GM21390 (cell line): Measurements from ENCODE around the gene MBLAC2.
A peak's percentile ranks its signal among the peaks of the same experiment; 100 is the strongest.

Experiments used
- ATAC-seq: cut with Tn5 transposase; IDR thresholded peaks from one replicate; pipeline ENCODE4 v1.9.1; 2021; ENCODE audit not compliant: unreplicated experiment

MBLAC2 gene

DNA sequence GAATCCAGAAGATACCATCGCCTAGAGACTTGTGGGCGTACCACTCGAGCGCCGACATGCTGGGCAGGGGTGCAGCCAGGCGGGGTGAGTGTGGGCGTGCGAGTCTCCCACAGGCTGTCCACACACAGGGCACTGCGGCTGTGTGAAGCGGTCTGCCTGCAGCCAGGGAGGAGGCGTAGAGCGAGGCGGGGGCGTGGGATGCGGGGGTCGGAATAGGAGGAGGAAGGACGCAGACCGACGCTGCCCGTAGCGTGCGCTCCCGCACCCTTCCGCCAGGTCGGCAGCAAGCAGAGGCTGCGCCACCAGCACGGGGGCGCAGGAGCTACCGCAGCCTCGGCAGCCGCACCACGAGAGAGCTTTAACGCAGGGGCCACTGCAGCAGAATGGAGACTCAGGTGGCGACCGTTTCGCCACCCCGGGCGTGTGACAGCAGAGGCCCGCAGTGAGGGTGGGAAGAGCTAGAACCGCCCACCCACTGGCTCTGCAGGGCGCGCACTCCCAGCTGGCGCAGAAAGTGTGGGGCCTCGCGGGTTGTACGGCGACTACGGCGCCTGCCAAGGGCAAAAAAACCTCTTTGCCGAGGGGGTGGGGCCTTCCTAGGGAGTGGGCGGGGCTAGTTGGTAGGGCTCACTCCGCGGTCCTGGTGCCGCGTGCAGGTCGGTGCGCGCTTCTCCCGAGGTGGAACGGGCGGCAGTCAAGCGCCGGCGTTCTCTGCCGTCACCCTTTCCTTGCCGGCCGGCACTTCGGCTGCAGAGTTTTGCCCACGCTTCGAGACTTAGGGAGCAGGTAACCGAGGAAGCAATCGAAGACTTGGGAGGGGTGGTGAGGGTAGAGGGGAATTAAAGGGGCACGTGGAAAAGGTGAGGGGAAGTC is at the start of gene MBLAC2, which contains the start of gene POLR3G:
TSS of gene MBLAC2 (minus strand) at position 537 of the 873 bp plus-strand sequence. CDS start at position 58, 479 bp downstream.
TSS of gene POLR3G (plus strand) at position 630 of the 873 bp plus-strand sequence. CDS start 10,704 bp downstream, outside the sequence.
- peak; percentile 87 for ATAC-seq

DNA sequence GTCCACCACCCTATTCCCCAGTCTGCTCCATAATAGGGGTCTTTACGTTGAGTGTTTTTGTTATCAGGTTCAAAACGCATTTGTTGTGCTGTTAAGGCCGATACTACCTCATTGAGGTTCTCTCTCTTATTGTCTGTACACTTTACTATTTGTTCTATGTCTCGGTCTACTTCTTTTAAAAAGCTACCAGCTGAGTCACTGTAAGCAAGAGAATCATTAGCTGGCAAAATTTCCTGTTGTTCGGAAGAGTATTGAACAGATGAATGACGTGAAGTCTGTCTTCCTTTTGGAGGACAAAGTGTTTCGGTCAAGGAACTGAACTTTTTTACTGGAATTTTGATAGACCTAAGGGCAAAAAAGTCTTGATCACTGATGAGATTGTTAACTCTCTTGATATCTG is 44.5 kb upstream of the MBLAC2 start:
- ATAC-seq, result no peak

DNA sequence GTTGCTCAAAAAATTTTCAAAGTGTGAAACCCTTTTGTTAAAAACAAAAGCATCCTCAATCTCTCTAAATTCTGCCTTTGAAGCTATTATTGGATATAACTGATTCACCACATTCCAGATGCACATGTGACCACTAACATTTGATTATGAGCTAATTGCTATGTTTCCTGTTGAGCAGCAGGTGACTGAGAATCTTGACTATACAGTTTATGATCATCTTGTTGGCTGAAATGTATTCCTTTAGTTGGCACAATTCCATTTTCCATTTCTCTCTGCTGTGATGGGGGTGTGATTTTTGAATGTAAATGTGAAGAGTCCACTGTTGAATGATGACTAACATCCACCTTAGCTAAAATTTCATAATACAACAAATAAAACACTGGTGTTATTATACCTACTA is 44.1 kb upstream of the MBLAC2 start:
- ATAC-seq, result no peak

DNA sequence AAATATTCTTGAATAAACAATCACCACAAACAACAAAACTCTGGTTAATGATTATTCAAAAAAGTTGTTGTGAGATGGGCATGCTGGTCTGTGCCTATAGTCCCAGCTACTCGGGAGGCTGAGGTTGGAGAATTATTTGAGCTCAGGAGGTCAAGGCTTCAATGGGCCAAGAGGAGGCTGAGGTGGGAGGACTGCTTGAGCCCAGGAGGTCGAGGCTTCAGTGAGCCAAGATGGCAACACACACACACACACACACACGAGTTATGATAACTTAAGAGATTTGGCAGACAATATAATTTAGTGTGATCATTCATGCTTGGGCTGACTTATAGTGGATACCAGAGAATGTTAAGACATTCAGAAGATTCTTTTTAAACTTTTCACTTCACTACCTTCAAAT is 39.9 kb upstream of the MBLAC2 start:
- no peak for ATAC-seq

DNA sequence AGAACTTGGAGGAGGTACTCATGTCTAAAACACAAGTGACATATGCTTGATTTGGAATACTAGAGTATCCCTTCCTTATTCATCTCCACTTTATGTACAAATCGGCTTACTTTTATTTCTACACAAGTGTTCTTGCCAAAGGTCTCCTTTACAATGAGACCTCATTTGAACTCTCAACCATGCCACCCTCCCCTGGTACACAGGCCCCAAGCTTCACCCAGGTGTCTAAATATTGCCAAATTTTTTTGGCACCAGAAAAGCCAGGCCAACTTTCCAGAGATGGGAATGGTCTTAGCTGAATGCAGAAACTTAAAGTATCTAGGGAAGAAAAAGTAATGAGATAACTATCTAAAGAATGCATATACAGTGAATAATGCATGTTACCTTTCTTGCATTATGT is 35.9 kb upstream of the MBLAC2 start:
- ATAC-seq, result no peak

DNA sequence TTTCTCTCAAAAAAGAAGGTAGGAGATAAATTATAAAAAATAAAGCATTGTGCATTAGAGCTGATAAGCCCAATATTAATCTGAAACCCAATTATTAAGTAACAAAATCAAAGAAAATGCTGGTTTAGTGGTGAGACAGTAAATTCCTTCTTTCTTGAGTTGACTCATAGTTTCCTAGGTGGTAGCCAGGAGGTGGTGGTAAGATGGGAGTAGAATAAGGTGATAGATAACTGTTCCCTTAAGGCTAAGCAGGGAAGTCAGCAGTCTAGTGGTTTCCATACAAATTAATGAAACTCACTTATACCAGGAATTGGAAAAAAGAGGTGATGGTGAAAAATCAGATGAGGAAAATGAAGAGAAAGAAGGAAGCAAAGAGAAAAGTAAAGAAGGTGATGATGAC is 31.6 kb upstream of the MBLAC2 start:
- no peak for ATAC-seq

DNA sequence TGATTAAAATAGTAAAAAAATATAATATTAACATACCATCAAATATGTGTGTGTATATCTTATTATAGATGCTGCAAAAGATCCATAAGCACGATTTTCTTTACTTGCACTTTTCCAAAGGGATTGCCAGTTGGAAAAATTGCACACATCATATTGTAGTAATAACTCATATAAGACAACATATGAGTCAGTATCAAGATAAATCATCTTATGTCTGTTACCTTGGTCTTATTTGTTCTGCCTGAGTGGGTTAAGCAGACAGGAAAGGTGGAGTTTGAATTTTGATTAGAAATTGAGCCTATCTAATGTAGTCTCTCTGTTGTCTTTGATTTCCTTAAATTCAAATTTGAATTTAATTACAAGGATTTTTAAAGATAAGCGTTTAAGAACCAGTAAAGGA is 30.2 kb upstream of the MBLAC2 start:
- no peak for ATAC-seq

DNA sequence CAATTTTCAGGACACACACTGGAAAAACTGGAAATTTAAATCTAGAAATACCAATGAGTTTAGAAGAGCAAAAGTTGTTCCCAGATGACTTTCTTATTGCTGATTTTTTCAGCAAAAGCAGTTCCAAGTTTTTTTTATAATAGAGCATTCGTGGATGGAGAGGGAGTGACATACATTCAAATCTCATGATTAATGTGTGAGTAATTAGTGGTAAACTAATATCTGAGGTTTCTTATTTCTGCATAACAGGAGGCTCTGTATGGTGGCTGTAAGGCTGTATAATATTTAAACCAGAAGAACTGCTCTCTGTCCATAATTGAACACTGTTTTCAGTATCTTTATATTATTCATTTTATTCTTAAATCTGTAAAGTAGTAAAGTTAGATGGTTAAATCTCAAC is 29.0 kb upstream of the MBLAC2 start:
- no peak for ATAC-seq

DNA sequence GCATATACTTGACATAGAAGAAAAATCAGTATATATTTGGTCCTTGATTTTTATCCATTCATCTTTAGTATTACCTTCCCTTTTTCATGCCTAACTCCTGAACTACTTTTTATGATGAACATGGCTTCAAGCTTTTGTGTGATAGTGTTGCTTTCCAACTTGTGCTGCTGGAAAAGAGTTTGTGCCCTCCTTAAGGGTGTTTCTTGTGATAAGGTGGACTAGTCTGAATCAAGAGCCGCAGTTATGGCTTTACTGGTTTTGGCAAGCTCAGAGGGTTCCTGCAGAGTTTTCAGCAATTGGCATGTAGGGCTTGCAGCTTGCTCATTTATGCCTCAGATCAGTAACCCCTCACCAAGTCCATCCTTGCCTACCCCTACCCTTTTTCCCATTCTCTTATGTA is 20.6 kb upstream of the MBLAC2 start:
- ATAC-seq, result no peak

DNA sequence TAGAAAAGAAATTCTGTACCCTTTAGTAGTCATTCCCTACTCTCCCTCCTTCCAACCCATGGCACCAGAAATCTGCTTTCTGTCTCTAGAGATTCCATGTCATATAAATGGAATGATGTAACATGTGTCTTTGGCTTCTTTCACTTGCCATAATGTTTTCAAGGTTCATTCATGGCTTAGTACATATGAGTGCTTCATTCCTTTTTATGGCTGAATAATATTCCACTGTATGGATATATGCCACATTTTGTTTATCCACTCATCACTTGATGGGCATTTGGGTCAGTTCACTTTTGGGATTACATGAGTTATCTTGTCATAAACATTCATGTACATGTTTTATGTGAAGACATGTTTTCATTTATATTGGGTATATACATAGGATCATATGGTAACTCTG is 19.5 kb upstream of the MBLAC2 start:
- no peak for ATAC-seq

DNA sequence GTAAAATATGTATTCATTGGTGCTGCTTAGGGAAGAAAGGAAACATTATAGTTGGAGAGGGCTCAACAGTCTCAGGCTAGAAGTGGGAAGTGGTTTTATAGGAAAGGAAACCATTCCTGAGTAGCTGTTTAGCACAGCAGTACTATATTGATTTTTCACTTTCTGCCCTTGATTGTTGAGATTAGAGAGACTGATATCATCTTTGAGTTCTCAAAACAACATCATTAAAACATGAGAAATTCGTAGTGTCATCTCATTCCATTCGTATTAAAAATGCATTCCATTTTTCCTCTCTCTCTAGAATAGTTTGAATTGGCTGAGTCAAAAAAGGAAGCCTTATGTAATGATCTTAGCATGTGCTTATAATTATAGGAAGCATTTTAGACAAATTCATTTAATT is 14.2 kb upstream of the MBLAC2 start:
- ATAC-seq, result no peak

DNA sequence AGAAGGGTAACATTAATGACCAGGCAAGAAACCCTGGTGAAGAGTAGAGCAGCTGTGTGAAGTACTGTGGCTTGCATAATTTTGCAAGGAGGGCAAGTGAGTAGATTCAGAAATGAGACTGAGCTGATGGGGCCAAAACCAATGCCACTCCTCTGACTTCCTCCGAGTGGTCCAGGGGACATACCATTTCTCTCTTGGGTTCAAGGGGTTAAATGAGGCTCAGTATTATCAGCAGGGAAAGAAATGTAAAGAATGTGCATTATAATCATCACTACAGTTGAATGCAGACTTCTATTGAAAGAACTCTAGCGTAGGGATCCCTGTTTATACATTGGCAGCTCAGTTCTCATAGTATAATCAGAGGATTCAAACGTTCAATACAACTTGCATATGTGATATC is 10.0 kb upstream of the MBLAC2 start:
- ATAC-seq, result no peak

DNA sequence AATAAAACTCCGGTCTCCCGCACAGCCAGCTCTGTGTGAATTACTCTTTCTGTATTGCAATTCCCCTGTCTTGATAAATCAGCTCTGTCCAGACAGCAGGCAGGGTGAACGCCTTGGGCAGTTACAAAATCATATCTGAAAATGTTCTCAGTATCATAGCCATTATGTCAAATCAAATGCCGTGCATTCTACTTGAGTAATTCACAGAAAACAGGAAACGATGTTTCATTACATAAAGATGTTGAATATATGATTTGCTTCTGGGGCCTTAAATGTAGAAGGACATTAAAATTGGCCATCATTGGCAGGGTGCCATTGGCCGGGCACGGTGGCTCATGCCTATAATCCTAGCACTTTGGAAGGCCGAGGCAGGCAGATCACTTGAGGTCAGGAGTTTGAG is 8.6 kb upstream of the MBLAC2 start:
- ATAC-seq, result no peak

DNA sequence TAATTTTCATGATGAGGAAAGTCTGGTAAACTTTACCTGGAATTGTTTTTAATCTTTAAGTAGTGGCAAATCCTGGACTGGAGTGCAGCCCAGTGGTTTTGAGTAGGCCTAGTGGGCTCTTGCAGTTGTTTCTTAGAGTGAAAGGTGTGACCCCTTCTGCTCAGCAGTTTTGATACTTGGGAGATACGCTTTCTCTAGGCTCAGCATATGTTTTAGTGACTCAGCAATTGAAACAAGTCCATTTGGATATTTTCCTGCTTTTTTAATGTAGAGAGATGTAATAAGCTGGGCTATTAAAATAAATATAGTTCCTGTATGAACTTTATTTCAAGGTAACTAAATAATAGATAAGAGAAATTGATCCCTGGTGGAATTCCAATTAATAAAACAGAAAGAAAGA is 6.1 kb upstream of the MBLAC2 start:
- no peak for ATAC-seq

DNA sequence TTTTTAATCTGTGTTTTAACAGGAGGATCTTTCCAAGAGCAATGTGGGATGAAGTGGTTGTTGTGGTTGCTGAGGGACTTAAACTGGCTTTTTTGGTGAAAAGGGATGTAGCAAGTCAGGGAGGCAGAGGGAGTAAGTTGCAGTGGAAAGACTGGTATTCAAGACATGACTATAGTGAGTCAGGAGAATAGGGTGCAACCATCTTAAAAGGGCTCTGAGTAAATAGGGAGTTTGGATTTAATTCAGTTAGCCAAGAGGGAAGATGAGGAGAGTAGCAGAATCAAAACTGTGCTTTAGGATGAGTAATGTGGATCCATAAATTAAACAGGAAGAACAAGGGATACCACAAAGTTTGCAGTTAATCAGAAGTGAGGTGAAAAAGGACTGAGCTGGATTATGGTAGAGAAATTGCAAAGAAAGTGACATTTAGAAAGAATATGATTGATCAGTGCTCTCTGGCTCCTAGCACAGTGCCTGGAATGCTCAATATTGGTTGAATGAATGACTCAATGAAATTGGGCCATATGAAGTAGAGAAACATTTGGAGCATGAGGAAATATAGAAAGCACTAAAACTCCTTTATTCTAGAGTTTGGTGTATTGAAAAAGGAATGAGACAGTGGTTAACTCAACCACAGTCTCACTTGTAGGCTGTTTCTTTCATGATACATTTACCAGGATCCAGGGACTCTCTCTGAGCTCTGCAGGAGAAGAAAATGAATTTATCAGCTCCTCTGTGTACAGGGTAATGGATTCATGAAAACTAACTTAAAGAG is 5.2 kb upstream of the MBLAC2 start:
- ATAC-seq, result no peak

DNA sequence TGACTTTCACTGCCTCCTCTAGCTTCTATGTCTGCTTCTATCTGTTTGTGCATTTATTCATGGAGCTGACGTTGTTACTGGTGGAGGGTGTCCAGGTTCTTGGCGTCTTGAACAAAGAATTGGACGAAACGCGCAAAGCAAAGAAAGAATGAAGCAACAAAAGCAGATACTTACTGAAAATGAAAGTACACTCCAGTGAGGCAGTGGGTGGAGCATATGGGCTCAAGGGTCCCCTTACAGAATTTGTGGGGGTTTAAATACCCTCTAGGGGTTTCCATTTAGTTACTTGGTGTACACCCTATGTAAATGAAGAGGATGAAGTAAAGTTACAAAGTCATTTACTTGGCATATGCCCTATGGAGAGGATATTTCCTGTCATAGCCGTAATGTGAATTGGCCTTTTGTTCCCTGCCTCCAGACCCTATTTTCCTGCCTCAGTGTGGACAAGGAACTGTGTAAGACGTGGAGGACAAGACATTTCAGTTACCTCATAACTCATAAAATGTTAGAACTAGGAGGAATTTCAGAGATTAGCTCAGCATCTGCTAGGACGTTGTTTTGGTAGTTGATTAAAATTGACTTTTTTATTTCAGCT is 3.1 kb upstream of the MBLAC2 start:
- ATAC-seq, result no peak

DNA sequence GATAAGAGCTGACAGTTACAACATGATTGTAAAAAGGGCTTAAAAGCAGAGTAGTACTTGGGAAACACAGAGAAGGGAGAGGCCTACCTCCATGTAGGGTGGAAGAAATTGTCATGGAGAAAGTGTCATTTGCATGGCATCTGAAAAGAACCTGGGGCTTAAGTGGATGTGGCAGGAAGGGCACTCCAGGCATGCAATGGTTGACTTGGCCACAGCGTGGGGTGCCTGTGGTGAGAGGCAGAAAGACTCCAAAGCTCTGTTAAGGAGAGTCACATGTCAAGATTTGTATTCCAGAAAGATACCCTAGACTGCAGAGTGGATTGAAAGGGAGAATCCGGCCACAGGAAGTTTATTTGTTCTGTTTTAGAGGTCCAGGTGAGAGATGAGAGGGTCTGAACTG is 2.5 kb upstream of the MBLAC2 start:
- ATAC-seq, result no peak

DNA sequence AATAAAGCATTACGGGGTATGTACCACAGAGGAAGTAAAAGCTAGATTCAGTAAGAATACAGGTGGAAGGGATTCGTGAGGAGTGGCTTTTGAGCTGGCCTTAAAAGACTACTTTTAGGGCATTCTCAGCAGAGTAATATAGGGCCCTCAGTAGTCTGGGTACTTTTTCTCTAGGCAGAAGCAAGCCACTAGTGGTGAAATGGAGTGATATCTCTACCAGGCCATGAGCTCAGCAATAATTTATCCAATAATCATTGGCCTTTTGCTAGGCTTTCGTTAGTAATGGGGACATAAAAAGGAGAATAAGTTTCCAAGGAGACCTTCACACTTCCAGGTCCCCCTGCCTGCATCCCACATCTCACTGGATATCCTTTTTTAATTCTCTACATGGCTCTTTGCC is 1.8 kb upstream of the MBLAC2 start:
- no peak for ATAC-seq

DNA sequence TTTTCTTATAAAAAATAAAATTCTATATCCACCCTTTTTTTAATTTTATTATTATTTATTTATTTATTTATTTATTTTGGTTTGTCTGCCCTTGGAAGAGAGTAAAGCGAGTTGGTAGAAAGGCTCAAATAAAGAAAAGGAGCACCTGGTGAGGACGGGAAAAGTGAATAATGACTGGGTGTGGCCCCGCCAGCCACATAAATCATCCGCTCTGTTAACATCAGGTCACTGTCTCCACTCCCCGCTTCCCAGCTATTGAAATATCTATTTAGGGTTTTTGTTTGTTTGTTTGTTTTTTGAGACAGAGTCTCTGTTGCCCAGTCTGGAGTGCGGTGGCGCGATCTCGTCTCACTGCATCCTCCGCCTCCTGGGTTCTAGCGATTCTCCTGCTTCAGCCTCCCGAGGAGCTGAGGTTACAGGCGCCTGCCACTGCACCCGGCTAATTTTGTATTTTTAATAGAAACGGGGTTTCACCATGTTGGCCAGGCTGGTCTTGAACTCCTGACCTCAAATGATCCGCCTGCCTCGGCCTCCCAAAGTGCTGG is 937 bp upstream of the MBLAC2 start:
- ATAC-seq, result no peak

DNA sequence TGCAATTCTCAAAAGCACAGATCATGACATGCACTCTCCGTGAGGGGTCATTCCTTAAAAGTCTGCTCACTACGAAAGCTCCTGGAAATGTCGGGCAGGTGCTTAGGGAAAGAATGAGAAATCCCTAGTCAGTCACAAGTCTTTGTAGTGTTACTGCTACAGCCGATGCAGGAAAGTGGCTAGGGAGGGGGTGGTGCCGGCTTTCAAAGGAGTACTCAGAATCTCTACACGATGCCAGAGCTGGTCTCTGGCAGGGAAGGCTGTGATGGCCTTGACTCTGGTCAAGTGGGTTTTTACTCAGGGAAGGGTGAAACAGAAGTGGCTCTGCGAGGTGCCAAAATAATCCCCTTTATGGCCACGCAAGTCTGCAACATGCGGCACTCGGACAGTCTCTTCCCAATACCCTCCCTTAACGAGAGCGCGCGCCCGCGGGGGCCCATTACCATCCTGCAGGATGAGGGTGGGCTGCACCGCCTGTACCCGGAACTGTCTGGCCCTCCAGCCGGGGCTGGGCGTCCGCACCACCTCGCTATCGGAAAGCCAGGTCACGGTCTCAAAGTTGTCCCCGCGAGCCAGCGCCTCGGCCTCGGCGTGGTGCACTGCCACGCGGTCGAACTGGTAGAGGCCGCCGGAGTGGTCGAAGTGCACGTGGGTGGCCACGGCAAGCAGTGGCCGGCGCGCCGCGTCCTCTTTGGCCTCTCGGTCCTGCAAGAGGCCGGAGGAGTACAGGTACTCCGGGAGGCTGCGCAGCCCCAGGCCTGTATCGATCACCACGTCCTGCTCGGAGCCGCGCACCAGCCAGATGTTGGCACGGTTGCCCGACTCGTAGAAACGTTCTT is 956 bp downstream of the MBLAC2 start:
- peak; percentile 19 for ATAC-seq
